ENCODE results near the gene PXDC1.
A peak's percentile ranks its signal among the peaks of the same experiment; 100 is the strongest.

PXDC1 gene

GRCh38 chr6:3751077-3751729 lies at the start of gene PXDC1:
Gene PXDC1 (minus strand): TSS chr6:3751713. CDS start chr6:3751531, 182 bp downstream.
- DNase-seq (ENCODE audit: low spot score) (peak; percentile 13), FAIRE-seq (no peak)

GRCh38 chr6:3800850-3801591 lies 49.5 kb upstream of the PXDC1 start:
- FAIRE-seq = no peak
- DNase-seq (ENCODE audit: low spot score) = no peak

- DNase-seq (ENCODE audit: low spot score) = no peak
- FAIRE-seq = no peak
Measured at GRCh38 chr6:3799719-3800118, 48.2 kb upstream of the PXDC1 start.

GRCh38 chr6:3798055-3798919 lies 46.8 kb upstream of the PXDC1 start:
- no peak for FAIRE-seq
- DNase-seq (ENCODE audit: low spot score) = peak; percentile 50

GRCh38 chr6:3797231-3798054 lies 45.9 kb upstream of the PXDC1 start:
- FAIRE-seq = no peak
- peak; percentile 60 for DNase-seq (ENCODE audit: low spot score)

- FAIRE-seq = no peak
- DNase-seq (ENCODE audit: low spot score) = no peak
Measured at GRCh38 chr6:3796719-3797041, 45.2 kb upstream of the PXDC1 start.

- DNase-seq (ENCODE audit: low spot score) (no peak), FAIRE-seq (no peak)
Measured at GRCh38 chr6:3795836-3796718, 44.6 kb upstream of the PXDC1 start.

GRCh38 chr6:3794092-3794491 lies 42.6 kb upstream of the PXDC1 start:
- no peak for DNase-seq (ENCODE audit: low spot score)
- FAIRE-seq = no peak

GRCh38 chr6:3793545-3793944 lies 42.0 kb upstream of the PXDC1 start:
- DNase-seq (ENCODE audit: low spot score) (no peak), FAIRE-seq (no peak)

- DNase-seq (ENCODE audit: low spot score) (no peak), FAIRE-seq (no peak)
Measured at GRCh38 chr6:3791526-3792203, 40.2 kb upstream of the PXDC1 start.

GRCh38 chr6:3789896-3790558 lies 38.5 kb upstream of the PXDC1 start:
- DNase-seq (ENCODE audit: low spot score) = no peak
- no peak for FAIRE-seq

- DNase-seq (ENCODE audit: low spot score) (peak; percentile 43), FAIRE-seq (no peak)
Measured at GRCh38 chr6:3789018-3789895, 37.7 kb upstream of the PXDC1 start.

GRCh38 chr6:3788408-3789017 lies 37.0 kb upstream of the PXDC1 start:
- FAIRE-seq (no peak), DNase-seq (ENCODE audit: low spot score) (no peak)

GRCh38 chr6:3786141-3786540 lies 34.6 kb upstream of the PXDC1 start:
- DNase-seq (ENCODE audit: low spot score) (no peak), FAIRE-seq (no peak)

GRCh38 chr6:3785745-3786098 lies 34.2 kb upstream of the PXDC1 start:
- FAIRE-seq = no peak
- DNase-seq (ENCODE audit: low spot score) = no peak

GRCh38 chr6:3784885-3785744 lies 33.6 kb upstream of the PXDC1 start:
- DNase-seq (ENCODE audit: low spot score) (no peak), FAIRE-seq (no peak)

- DNase-seq (ENCODE audit: low spot score) = no peak
- FAIRE-seq = no peak
Measured at GRCh38 chr6:3784423-3784822, 32.9 kb upstream of the PXDC1 start.

Data from urothelium cell line (cell line).